Activated CD4-positive, alpha-beta T cell treated with anti-CD3 and anti-CD28 coated beads, Interleukin-2, amount 50 U/mL, for 4 hours (primary cell): ENCODE measurements around the gene RDH8.
"Not testable (repeated sequence)": the region's sequence is repeated elsewhere in the genome, so short reads cannot be mapped to it uniquely, and the experiment has no call there.

Source experiments
- DNase-seq, 2 experiments: peaks; one replicate each; pipeline ENCODE4 v3.0.0-alpha.2; 2020

Gene RDH8

GRCh38 chr19:10006335-10006708, 7.0 kb upstream of the RDH8 start:
- no peak for DNase-seq

- no peak for DNase-seq
Observed at GRCh38 chr19:10006752-10007323, 6.4 kb upstream of the RDH8 start.

GRCh38 chr19:10007371-10008183, 5.7 kb upstream of the RDH8 start:
- DNase-seq, result no peak

- no peak for DNase-seq
Observed at GRCh38 chr19:10008184-10008765, 5.0 kb upstream of the RDH8 start.

GRCh38 chr19:10009714-10010224, 3.5 kb upstream of the RDH8 start:
- peak; percentile 7 to 10 for DNase-seq

- no peak for DNase-seq
Observed at GRCh38 chr19:10010247-10010691, 3.0 kb upstream of the RDH8 start, which contains the start of gene COL5A3. COL5A3 (minus strand) TSS chr19:10010504; CDS start chr19:10010385, 119 bp downstream.

- no peak for DNase-seq
Observed at GRCh38 chr19:10010939-10011338, 2.3 kb upstream of the RDH8 start.

GRCh38 chr19:10011974-10012373, 1.3 kb upstream of the RDH8 start:
- no peak for DNase-seq

- no peak for DNase-seq
Observed at GRCh38 chr19:10013834-10014618, 743 bp downstream of the RDH8 start.

- DNase-seq, result no peak
Observed at GRCh38 chr19:10018263-10018662, 5.0 kb downstream of the RDH8 start.

- no peak for DNase-seq
Observed at GRCh38 chr19:10018786-10019185, 5.5 kb downstream of the RDH8 start.

GRCh38 chr19:10019246-10019645, 6.0 kb downstream of the RDH8 start:
- DNase-seq, result no peak

- no peak for DNase-seq
Observed at GRCh38 chr19:10020851-10021250, 7.6 kb downstream of the RDH8 start.

GRCh38 chr19:10021446-10021845, 8.2 kb downstream of the RDH8 start:
- no peak for DNase-seq

- DNase-seq, result no peak
Observed at GRCh38 chr19:10021863-10022262, 8.6 kb downstream of the RDH8 start.

GRCh38 chr19:10023096-10023495, 9.8 kb downstream of the RDH8 start:
- not testable (repeated sequence) for DNase-seq

GRCh38 chr19:10026744-10027143, 13.5 kb downstream of the RDH8 start:
- DNase-seq, result no peak

GRCh38 chr19:10027158-10027997, 14.1 kb downstream of the RDH8 start:
- DNase-seq, result peak; percentile 58 to 65

GRCh38 chr19:10033614-10034013, 20.3 kb downstream of the RDH8 start:
- no peak for DNase-seq

- no peak for DNase-seq
Observed at GRCh38 chr19:10036601-10037071, 23.4 kb downstream of the RDH8 start.

GRCh38 chr19:10037367-10037766, 24.1 kb downstream of the RDH8 start:
- no peak for DNase-seq

GRCh38 chr19:10037809-10038208, 24.5 kb downstream of the RDH8 start:
- DNase-seq, result no peak
